Esophagus muscularis mucosa (tissue), 4 donors: ENCODE data around the gene TSC22D2.
"Not testable (repeated sequence)": the region's sequence is repeated elsewhere in the genome, so short reads cannot be mapped to it uniquely, and the experiment has no call there.

Experiments used
- CTCF ChIP-seq, 3 experiments: fragments of 200-600 bp in 2 of 3; fragments of 450-650 bp in 1 of 3; sonication (generic) in 2 of 3; IDR thresholded peaks; one replicate each; pipeline ENCODE4 v1.5.1; 2017 to 2019; ENCODE audit warnings: antibody characterized with exemption in 3 of 3, mild to moderate bottlenecking in 2 of 3, moderate library complexity in 1 of 3
- EP300 ChIP-seq: sonication (generic); formaldehyde crosslinking; IDR thresholded peaks from one replicate; pipeline ENCODE4 v1.6.1; 2017; ENCODE audit warnings: antibody characterized with exemption
- POLR2A ChIP-seq: fragments of 450-650 bp; IDR thresholded peaks from one replicate; pipeline ENCODE4 v1.6.1; 2017; ENCODE audit warnings: antibody characterized with exemption, moderate library complexity, mild to moderate bottlenecking, low read depth
- POLR2AphosphoS5 ChIP-seq, 2 donors: sonication (generic); formaldehyde crosslinking; IDR thresholded peaks; one replicate each; pipeline ENCODE4 v1.6.1; 2017; ENCODE audit warnings: antibody characterized with exemption in 2 of 2

GRCh38 chr3:150500960-150501359 lies 92.9 kb downstream of the TSC22D2 start:
- TF ChIP-seq CTCF (IDR thresholded peaks at IDR 0.05); POLR2AphosphoS5 (IDR thresholded peaks at IDR 0.05); EP300; POLR2A: not testable (repeated sequence)
